ENCODE data around the gene RAC3. TPM values are rescaled to one million over a fixed set of nuclear protein-coding genes. Genes with fewer than 3 reads are reported as not detected.
A peak's percentile ranks its signal among the peaks of the same experiment; 100 is the strongest.

The RAC3 gene
- total and polyA plus RNA-seq, 9 of the 15 experiments (the other 6 are each of a cell fraction or from before 2014, with no cell fraction given): 0.23 to 292 (median 118) TPM

GRCh38 chr17:82024859-82025258 is 6.6 kb upstream of the RAC3 start:
- CTCF ChIA-PET (ENCODE audit: low intra/inter-chr PET ratio): no interaction called here
- DNase-seq (ENCODE audit: extremely low read depth in 1 of 4, low spot score in 3 of 4) (no peak), FAIRE-seq (no peak), ATAC-seq (no peak)
- Histone ChIP-seq H3K9me3 (replicated peaks; ENCODE audit: control insufficient read depth, insufficient read depth, low read depth, low read length) (no peaks in the 10 kb centered on the region), H3K4me3 (no peak overlapping the region), H3K9me1 (ENCODE audit: control insufficient read depth, insufficient read depth, low read length) (no peaks in the 10 kb centered on the region), H3K9ac (ENCODE audit: insufficient read depth in 1 of 2, low read depth in 2 of 2, low read length in 2 of 2) (peak overlapping the region in 1 of 2 experiments; percentile 97; a peak in 2 of 4 replicates), H4K20me1 (replicated peaks; ENCODE audit: control insufficient read depth, insufficient read depth, low read length) (peaks cover 17% of the 10 kb centered on the region), H3K4me1 (replicated peaks in 1 of 2; ENCODE audit: control insufficient read depth in 2 of 2, insufficient read depth in 2 of 2, low read length in 2 of 2) (peaks cover 14 to 88% of the 10 kb centered on the region in 2 experiments), H3K79me2 (ENCODE audit: control insufficient read depth, insufficient read depth, low read length) (peaks cover 36% of the 10 kb centered on the region), H3K4me2 (ENCODE audit: insufficient read depth, low read length) (no peak overlapping the region), H3K36me3 (ENCODE audit: control insufficient read depth, insufficient read depth, low read length) (peaks cover 14% of the 10 kb centered on the region; the same call in 1 of the 3 replicates), H3K27ac (ENCODE audit: extremely low read depth, low read depth, low read length) (no peak overlapping the region), H2AFZ (ENCODE audit: low read depth, low read length) (no peak overlapping the region), H3K27me3 (ENCODE audit: control insufficient read depth in 2 of 2, insufficient read depth in 2 of 2, low read length in 2 of 2) (no peaks in the 10 kb centered on the region)
- no peak for TF ChIP-seq ZNF384 (IDR thresholded peaks at IDR 0.05; ENCODE audit: low read depth, low read length)
- no peak for TF ChIP-seq ZNF780A (CRISPR knock-in tag; IDR thresholded peaks at IDR 0.05)
- no peak for TF ChIP-seq HOXB6 (CRISPR knock-in tag; IDR thresholded peaks at IDR 0.05; ENCODE audit: borderline replicate concordance)
- TF ChIP-seq ZNF146 (CRISPR knock-in tag; IDR thresholded peaks at IDR 0.05; ENCODE audit: unreplicated experiment): no peak
- TF ChIP-seq ZBTB2 (IDR thresholded peaks at IDR 0.05): no peak
- no peak for TF ChIP-seq FOXA3 (CRISPR knock-in tag; conservative IDR thresholded peaks at IDR 0.05 in 1 of 2, IDR thresholded peaks at IDR 0.05 in 1 of 2)
- TF ChIP-seq MLLT1 (IDR thresholded peaks at IDR 0.05): no peak
- TF ChIP-seq POU5F1 (IDR thresholded peaks at IDR 0.05; ENCODE audit: borderline replicate concordance, low read depth, low read length, partially characterized antibody): no peak
- no TSS peak for BruUV-seq (replicated peaks)
- WGBS (ENCODE audit: insufficient coverage, low coverage, missing lambda C conversion rate): 98% methylated on average over 15 of the region's 17 CpGs
- in situ Hi-C loops (cut with MboI) (no loop called here), intact Hi-C loops (cut with micrococcal nuclease) (loop anchor here (5.0 kb wide), 1 partner anchor 48 kb away; the partner anchor contains the start of gene ASPSCR1)
- POLR2A ChIA-PET: no interaction called here

All from K562 (cell line).